Activated T-helper 1 cell treated with anti-CD3 and anti-CD28 coated beads, Interleukin-12 subunit alpha, Interleukin-12 subunit beta, Interleukin-2, Interleukin-4 antibody, amounts not matched to agents 30 ng/mL and 10 ng/mL and 1 ng/mL, durations not matched to agents 14 hours and 24 hours and 36 hours (primary cell): ENCODE measurements around the gene MED10. TPM values are rescaled to one million over a fixed set of nuclear protein-coding genes. Genes with fewer than 3 reads are reported as not detected.

Experiments
- DNase-seq: peaks from one replicate; pipeline ENCODE4 v3.0.0; 2021; ENCODE audit warnings: low spot score
- H3K27ac Mint-ChIP-seq: one replicate; pipeline ENCODE4 v1.8.0; 2021; ENCODE audit warnings: mild to moderate bottlenecking, mixed read lengths
- H3K27me3 Mint-ChIP-seq: one replicate; pipeline ENCODE4 v1.8.0; 2022; ENCODE audit warnings: mild to moderate bottlenecking, moderate library complexity, mixed read lengths; ENCODE audit not compliant: insufficient read depth
- H3K36me3 Mint-ChIP-seq: one replicate; pipeline ENCODE4 v1.8.0; 2021; ENCODE audit warnings: low read depth, mixed read lengths
- H3K4me1 Mint-ChIP-seq: one replicate; pipeline ENCODE4 v1.8.0; 2021; ENCODE audit warnings: low read depth, mixed read lengths
- H3K4me3 Mint-ChIP-seq: one replicate; pipeline ENCODE4 v1.8.0; 2021; ENCODE audit warnings: mild to moderate bottlenecking, moderate library complexity, mixed read lengths
- H3K9me3 Mint-ChIP-seq: one replicate; pipeline ENCODE4 v1.8.0; 2021; ENCODE audit warnings: mixed read lengths
- intact Hi-C: fragments of 100-400 bp; cut with micrococcal nuclease; formaldehyde crosslinking; loops from one replicate; pipeline ENCODE4 v1.15.1; 2024
- total RNA-seq: library from RNA; stranded (reverse); gene quantifications from 2 replicates; pipeline ENCODE4 v1.2.3, GENCODE V29; 2022

The MED10 gene, protein sequence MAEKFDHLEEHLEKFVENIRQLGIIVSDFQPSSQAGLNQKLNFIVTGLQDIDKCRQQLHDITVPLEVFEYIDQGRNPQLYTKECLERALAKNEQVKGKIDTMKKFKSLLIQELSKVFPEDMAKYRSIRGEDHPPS
- total RNA-seq: 60.2 and 67.1 TPM in 2 replicates

DNA sequence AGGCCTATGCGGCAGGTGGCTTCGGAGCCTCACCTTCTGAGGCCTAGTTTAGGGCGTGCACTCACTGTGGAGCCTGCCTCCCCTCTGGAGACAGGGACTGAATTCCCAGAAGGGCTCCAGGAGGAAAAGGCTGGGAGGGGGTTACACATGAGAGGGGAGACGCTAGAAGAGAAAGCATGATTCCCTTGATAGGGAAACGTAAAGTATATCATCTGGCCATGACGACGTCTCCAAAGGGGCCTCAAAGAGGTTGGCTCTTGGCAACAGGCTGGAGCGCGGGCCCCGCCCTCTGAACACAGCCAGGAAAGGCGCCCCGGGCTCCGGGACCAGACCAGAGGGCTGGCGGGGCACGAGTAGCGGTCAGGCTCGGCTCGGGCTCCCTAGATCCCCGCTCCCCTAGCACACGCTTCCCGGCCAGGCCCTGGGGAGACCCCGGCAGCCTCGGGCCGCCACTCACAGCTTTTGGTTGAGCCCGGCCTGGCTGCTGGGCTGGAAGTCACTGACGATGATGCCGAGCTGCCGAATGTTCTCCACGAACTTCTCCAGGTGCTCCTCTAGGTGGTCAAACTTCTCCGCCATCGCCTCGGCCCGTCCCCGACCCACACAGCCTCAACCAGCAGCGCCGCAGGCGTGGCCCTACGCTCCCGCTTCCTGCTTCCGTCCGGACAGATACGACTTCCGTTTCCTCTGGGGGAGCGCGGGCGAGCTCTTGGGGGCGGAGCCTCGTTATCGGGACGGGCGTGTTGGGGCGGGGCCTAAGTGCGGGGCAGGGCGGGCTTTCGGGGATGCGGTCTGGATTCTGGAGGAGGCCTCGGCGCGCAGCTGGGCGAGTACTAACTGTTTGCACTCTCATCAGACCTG is at the start of gene MED10:
Gene MED10 (minus strand): TSS at position 643 of the 861 bp plus-strand sequence. CDS start 64 bp downstream, at position 579.
- Mint-ChIP-seq H3K9me3 (no peaks in the 10 kb centered on the region), H3K36me3 (peaks cover 45% of the 10 kb centered on the region), H3K4me3 (peak within 1 kb of the TSS; percentile 95), H3K4me1 (peaks cover 57% of the 10 kb centered on the region), H3K27ac (peak within 1 kb of the TSS; percentile 97), H3K27me3 (peaks cover 3% of the 10 kb centered on the region)
- intact Hi-C loops: loop anchor here (1.0 to 5.0 kb wide), 12 partner anchors 106 to 1489 kb away; partner anchors contain the start of genes FASTKD3, ICE1, MTRR and NSUN2
- peak; percentile 92 for DNase-seq

DNA sequence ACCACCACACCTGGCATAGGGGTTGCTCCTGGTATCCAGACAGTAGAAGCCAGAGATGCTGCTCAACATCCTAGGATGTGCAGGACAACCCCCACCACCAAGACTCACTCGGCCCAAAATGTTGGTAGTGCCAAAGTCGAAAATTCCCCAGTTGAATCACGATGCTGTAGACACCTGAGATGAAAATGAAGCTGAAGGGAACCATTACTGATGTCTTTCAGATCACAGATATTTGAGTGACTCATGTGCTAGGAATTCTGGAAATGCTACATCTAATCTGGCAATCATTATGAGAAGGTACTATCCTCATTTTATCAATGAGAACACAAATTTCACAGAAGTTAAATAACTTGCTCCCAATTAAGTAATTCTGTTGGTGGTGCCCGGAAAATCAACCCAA is 49.3 kb upstream of the MED10 start:
- Mint-ChIP-seq H3K4me1 (no peaks in the 10 kb centered on the region), H3K36me3 (no peaks in the 10 kb centered on the region), H3K9me3 (no peaks in the 10 kb centered on the region), H3K4me3 (no peak overlapping the region), H3K27ac (no peak overlapping the region), H3K27me3 (peaks cover 21% of the 10 kb centered on the region)
- no peak for DNase-seq
- intact Hi-C loops: no loop called here

DNA sequence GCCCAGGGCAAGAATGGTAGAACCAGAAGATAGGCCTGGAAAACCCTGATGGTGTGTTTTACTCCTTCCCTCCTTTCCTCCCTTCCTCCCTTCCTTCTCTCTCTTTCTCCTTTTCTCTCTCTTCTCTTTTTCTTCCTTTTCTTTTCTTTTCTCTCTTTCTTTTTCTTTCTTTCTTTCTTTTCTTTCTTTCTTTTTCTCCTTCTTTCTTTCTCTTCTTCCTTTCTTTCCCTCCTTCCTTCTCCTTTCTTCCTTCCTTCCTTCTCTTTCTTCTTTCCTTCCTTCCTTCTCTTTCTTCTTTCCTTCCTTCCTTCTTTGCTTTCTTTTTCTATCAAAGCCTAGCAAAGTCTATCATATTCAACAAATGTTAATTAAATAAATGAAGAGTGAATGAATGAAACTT is 46.4 kb upstream of the MED10 start:
- Mint-ChIP-seq H3K4me3 (no peak overlapping the region), H3K27me3 (peaks cover 21% of the 10 kb centered on the region), H3K36me3 (no peaks in the 10 kb centered on the region), H3K9me3 (no peaks in the 10 kb centered on the region), H3K27ac (no peak overlapping the region), H3K4me1 (no peaks in the 10 kb centered on the region)
- intact Hi-C loops: no loop called here
- DNase-seq: no peak

DNA sequence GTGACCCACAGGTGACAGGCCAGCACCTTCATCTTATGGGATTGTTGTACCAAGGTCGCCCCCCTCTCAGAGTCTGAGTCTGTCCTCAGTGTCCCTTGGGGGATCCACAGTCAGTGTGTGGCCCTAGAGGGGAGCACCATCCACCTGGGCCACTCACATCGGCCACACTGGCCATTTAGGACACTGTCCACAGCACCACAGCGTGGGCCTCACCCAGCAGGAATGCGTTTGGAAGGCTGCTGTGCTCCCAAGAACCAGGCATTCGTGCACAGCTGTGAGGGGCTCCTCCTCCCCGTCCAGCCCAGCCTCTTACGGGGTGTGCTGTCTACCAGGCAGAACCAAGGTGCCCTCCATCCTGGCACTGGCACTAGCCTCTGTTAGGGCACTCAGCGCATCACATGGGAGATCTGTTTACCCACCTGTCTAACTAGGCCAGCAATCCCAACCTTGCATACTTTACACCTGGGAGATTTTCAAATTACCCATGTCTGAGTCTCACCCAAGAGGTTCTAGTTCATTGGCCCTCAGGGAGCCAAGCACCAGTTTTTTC is 45.8 kb upstream of the MED10 start:
- intact Hi-C loops: no loop called here

DNA sequence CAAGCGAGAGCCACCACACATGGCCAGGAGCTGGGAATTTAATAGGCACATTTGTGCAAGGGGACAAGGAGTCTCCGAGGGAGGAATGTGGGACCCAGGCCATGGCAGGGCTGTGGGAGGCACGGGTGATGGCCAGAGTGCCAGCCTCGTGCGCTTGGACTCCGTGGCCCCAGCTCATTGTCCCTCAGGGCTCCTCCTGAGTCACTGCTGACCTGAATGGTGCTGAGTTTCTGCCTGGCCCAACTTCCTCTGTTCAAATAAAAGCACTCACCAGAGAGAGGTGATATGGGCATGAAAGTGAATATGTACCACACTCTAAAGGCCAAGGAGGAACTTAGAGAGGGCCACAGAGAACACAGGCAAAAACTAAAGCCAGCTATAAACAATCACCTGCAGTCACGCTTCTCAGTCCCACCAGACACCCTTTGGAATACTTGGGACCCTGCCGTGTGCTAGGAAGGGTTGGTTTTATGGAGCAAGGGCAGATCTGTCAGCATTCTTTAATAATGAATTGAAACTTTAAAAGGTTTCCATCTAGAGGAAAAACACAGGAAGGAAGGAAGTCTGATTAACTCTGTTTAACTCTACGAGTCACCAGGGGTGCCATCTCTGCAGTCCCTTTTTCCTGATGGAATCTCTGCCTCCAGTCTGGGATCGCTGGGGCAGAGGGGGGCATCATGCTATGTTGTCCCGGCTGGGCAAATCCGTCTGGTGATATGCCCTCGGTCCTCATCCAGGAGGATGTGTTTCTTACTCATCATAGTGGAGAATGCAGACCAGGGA is 45.2 kb upstream of the MED10 start:
- Mint-ChIP-seq H3K9me3 (no peaks in the 10 kb centered on the region), H3K4me1 (no peaks in the 10 kb centered on the region), H3K36me3 (no peaks in the 10 kb centered on the region), H3K27me3 (peaks cover 17% of the 10 kb centered on the region), H3K4me3 (no peak overlapping the region), H3K27ac (no peak overlapping the region)
- intact Hi-C loops: no loop called here
- no peak for DNase-seq

More for the DNA sequence above, 45.8 kb upstream of the MED10 start:
- no peaks in the 10 kb centered on the region for H3K4me1 Mint-ChIP-seq
- no peaks in the 10 kb centered on the region for H3K9me3 Mint-ChIP-seq
- peaks cover 19% of the 10 kb centered on the region for H3K27me3 Mint-ChIP-seq
- no peak overlapping the region for H3K27ac Mint-ChIP-seq
- no peak for DNase-seq
- H3K4me3 Mint-ChIP-seq: no peak overlapping the region
- H3K36me3 Mint-ChIP-seq: no peaks in the 10 kb centered on the region

DNA sequence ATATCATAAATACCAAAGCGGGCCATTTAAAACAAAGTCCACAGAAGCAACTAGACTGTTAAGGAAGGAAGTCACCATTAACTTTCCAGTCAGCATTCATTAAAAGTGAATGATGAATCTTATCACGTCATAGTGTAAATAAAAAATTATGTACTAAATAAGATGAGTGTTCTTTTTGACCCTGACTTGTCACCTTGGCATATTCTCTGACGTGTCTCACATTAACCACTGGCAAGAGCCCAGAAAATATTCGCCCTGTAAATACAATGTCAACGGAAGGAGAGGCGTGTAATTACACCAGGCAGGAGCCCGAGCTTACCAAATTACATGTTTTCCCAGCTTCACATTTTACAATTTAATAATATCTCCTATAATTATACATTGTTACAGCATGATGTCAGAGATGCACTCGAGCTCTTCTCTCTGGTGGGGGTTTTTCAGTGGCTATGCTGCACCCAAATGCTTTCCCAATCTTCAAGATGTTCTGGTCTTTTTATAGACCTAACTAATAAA is 41.0 kb upstream of the MED10 start:
- Mint-ChIP-seq H3K9me3 (no peaks in the 10 kb centered on the region), H3K36me3 (no peaks in the 10 kb centered on the region), H3K27me3 (no peaks in the 10 kb centered on the region), H3K4me1 (no peaks in the 10 kb centered on the region), H3K4me3 (no peak overlapping the region), H3K27ac (no peak overlapping the region)
- intact Hi-C loops: no loop called here
- DNase-seq: no peak

DNA sequence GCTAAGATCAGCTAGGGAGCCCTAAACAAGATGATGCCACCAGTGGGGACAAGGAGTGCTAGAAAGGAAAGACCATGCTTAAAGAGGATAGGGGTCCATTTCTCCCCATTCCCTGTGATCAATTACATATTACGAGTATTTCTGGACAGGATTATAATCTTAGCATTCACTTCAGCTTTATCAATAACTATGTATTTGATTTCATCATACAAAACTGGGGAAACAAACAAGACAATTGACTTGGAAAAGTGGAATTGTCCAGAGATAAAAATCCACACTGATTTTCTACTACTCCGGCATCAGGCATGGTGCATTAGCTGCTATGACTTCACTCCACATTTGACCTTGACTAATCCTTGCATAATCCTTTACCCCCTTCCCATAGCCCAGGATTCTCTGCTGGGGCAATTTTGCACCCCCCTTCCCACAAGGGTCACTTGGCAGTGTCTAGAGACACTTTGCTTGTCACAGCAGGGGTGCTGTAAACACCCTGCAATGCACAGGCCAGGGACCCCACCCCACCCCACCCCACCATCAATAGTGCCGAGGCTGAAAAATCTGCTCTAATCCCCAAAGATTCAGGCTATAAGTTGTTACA is 40.4 kb upstream of the MED10 start:
- DNase-seq: no peak
- Mint-ChIP-seq H3K27ac (no peak overlapping the region), H3K27me3 (no peaks in the 10 kb centered on the region), H3K36me3 (no peaks in the 10 kb centered on the region), H3K4me1 (no peaks in the 10 kb centered on the region), H3K4me3 (no peak overlapping the region), H3K9me3 (no peaks in the 10 kb centered on the region)
- intact Hi-C loops: no loop called here

DNA sequence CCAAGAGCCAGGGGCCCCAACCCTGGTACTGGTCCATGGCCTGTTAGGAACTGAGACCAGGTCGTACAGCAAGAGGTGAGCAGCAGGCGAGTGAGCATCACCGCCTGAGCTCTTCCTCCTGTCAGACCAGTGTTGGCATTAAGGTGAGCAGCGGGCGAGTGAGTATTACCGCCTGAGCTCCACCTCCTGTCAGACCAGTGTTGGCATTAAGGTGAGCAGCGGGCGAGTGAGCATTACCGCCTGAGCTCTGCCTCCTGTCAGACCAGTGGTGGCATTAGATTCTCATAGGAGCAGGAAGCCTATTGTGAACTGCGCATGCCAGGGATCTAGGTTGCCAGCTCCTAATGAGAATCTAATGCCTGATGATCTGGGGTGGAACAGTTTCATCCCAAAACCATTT is 39.3 kb upstream of the MED10 start:
- Mint-ChIP-seq H3K27ac (no peak overlapping the region), H3K27me3 (no peaks in the 10 kb centered on the region), H3K4me1 (no peaks in the 10 kb centered on the region), H3K4me3 (no peak overlapping the region), H3K9me3 (no peaks in the 10 kb centered on the region), H3K36me3 (no peaks in the 10 kb centered on the region)
- intact Hi-C loops: no loop called here
- DNase-seq: no peak

DNA sequence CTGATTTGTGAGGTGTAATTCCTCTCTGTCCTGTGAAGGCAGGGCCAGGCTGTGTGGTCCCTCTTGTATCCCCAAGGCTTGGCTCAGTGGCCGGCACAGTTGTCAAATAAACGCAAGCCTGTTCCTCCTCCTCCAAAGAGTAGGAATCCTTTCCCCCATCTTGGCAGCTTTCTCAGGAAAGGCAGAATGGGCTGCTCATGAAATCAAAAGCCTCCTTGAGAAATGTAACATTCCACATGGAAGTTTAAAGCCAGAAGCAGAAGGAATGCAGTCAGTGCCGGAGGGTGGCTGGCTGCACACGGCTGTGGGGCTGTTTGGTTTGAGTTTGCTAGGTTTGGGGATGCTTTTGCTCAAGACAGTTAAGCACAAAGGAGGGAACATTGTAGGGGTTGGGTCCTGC is 34.5 kb upstream of the MED10 start:
- H3K9me3 Mint-ChIP-seq: no peaks in the 10 kb centered on the region
- no peaks in the 10 kb centered on the region for H3K4me1 Mint-ChIP-seq
- H3K27ac Mint-ChIP-seq: no peak overlapping the region
- no peaks in the 10 kb centered on the region for H3K27me3 Mint-ChIP-seq
- H3K36me3 Mint-ChIP-seq: no peaks in the 10 kb centered on the region
- H3K4me3 Mint-ChIP-seq: no peak overlapping the region
- no peak for DNase-seq
- intact Hi-C loops: no loop called here

DNA sequence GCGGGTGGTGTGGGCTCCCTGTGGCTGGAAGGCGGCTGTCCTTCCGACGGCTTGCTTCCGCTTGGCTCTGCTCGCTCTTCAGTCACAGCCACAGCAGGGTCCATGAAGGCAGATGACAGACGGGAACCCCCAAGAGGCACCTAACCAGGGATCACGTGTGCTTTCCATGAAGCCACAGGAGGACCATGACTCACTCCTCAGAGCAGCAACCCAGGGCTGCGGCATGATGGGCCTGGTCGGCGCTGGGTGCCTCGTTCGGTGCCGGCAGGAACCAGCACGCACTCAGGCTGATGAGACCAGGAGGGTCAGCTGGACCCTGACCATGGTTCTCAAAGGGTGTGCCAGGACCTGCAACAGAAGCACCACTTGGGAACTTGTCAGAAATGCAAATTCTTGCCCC is 32.8 kb upstream of the MED10 start:
- Mint-ChIP-seq H3K36me3 (no peaks in the 10 kb centered on the region), H3K9me3 (no peaks in the 10 kb centered on the region), H3K27me3 (no peaks in the 10 kb centered on the region), H3K4me1 (no peaks in the 10 kb centered on the region), H3K27ac (no peak overlapping the region), H3K4me3 (no peak overlapping the region)
- no peak for DNase-seq
- intact Hi-C loops: no loop called here

DNA sequence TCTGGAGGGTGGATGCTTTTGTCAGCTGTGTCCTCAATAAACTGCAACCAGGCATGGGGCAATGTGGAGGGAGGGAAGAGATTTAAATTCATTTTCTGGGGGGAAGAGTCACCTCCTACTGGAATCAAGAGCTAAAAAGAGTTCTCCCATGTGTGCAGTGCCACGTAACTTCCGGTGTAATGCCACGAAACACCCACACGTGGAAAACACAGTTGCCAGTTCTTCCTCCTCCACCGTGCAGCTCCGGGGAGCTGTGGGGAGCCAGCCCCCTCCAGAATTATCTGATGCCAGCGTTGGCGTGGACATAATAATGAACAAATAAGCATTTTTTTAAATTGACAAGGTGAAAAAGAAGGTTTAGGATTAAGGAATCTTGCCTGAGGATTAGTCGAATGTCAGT is 32.1 kb upstream of the MED10 start:
- Mint-ChIP-seq H3K36me3 (no peaks in the 10 kb centered on the region), H3K27ac (no peak overlapping the region), H3K4me3 (no peak overlapping the region), H3K9me3 (no peaks in the 10 kb centered on the region), H3K4me1 (no peaks in the 10 kb centered on the region), H3K27me3 (no peaks in the 10 kb centered on the region)
- intact Hi-C loops: no loop called here
- DNase-seq: no peak

DNA sequence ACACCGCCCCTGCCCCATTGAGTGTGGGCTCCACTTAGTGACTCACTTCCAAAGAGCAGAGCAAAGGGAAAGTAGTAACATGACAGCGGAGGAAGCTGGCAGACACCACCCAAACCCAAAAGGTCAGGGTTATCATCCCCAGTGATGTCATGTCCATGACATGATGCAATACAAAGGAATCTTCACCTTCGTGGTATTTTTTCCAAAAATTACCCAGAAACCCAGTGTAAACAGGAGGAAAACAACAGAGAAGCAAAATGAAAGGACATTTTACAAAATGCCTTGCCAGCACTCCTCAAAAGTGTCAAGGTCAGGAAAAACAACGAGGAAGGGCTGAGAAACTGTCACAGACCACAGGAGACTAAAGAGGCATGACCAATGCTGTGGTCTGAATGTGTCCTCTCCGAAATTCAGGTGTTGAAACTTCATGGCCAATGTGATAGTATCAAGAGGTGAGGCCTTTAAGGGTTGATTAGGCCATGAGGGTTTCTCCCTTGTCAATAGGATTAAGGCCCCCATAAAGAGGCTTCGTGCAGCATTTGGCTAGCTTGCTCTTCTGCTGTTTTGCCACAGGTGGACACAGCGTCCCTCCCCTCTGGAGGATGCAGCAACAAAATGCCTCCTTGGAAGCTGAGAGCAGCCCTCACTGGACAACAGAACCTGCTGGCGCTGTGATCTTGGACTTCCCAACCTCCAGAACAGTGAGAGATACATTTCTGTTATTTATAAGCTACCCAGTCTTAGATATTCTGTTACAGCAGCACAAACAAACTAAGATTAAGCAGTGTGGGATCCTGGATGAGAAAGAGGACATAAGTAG is 30.5 kb upstream of the MED10 start:
- no peak overlapping the region for H3K27ac Mint-ChIP-seq
- H3K36me3 Mint-ChIP-seq: no peaks in the 10 kb centered on the region
- no peaks in the 10 kb centered on the region for H3K27me3 Mint-ChIP-seq
- no peaks in the 10 kb centered on the region for H3K4me1 Mint-ChIP-seq
- intact Hi-C loops: no loop called here
- H3K9me3 Mint-ChIP-seq: no peaks in the 10 kb centered on the region
- H3K4me3 Mint-ChIP-seq: no peak overlapping the region
- no peak for DNase-seq
